Inflammatory macrophage treated with lipopolysaccharide for 4 hours (primary cell): ENCODE data around the gene GPR158.
"Not testable (repeated sequence)": the region's sequence is repeated elsewhere in the genome, so short reads cannot be mapped to it uniquely, and the experiment has no call there.

Experiments used
- DNase-seq: peaks from one replicate; pipeline ENCODE4 v3.0.0-alpha.2; 2020

Gene GPR158

GRCh38 chr10:25174461-25175230 is at the start of gene GPR158:
Gene GPR158 (plus strand): TSS chr10:25175001. CDS start chr10:25175421, 420 bp downstream.
- DNase-seq, result peak; percentile 32

DNA sequence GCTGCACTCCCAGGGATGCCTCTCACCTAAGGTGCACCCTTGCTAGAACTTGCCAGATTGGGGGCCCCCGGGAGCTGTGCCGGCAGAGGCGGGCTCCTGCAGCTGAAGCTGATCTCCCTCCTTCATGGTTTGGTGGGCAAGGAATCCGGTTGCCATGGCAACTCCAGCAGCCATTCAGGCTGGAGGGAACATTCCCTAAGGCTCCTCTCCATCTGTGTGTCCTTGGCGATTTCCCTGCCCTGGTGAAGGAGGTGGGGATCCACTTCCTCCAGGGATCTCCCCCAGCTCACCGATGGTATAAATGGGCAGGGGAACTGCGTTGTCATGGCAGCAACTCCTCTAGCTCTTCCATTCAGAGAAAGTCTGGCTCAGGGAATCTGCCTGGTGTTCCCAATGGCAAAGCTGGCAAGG is 49.6 kb upstream of the GPR158 start:
- no peak for DNase-seq

DNA sequence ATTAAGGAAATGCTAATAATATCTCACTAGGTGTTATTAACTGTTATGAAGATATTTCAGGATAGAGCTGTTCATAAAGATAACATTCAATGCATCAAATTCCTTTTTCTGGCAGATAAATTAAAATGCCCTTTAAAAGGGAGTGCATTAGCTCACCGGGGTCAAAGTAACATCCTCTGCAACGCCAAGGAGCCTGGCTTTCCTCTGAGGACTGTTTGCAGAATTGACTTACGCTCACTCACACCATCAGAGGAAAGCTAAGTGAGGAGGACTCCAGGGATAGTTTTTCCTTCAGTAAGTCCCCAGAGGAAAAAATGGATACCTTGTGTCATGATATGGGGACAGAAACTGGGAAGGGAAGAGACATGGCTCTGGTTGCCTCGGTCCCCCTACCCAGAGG is 45.2 kb upstream of the GPR158 start:
- DNase-seq, result no peak

GRCh38 chr10:25130906-25131305 is 43.9 kb upstream of the GPR158 start:
- no peak for DNase-seq

DNA sequence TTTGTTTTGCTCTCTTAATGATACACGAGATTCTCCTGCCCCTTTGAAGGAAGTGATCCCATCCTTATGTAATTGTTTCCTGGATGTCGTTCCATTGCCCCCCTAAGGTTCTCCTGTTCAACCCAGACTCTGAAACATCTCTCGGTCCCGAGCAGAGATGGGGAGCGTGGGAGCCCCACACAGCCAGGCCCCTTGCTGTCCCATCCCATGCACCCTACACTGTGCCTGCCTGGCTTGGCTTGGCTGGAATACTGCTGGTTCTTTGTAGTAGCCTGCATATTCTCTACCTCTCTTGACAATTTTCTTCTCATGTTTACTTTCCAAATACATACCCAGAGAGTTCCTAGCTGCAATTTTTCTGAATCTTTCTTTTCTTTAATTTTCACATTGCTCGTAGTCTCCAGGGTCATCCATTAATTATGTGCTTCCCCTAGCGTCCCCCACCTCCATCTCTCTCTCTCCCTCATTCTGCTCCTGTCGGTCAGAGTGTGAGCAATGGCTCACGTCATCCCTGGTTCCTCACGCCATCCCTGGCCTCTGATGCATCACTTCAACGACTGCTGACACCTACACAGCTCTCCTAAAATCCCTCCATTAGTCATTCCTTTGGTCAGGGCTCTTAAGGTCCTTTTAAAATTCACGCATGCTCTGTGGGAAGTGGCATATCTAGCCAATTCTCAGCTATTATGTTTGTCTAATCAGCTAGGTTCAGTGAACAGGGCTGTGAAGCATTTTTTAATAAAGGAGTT is 32.5 kb upstream of the GPR158 start:
- DNase-seq, result no peak

DNA sequence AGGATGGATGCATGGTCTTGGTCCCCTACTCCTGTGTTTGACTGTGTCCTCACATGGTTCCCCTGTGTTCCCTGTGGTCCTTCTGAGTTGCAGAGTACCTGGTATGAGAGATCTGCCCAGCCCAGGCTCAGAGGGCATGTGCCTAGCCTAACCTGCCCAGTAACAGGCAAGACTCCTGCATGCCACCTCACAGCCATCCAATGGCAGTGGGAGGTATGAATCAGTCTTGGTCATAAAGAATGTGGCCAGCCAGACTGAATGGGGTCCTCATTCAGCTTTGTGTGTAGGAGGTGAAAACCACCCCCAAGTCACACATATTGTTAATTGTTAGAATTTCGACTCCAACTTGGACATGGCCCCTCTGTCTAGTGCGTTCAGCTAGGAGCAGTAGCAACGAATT is 17.2 kb upstream of the GPR158 start:
- no peak for DNase-seq

DNA sequence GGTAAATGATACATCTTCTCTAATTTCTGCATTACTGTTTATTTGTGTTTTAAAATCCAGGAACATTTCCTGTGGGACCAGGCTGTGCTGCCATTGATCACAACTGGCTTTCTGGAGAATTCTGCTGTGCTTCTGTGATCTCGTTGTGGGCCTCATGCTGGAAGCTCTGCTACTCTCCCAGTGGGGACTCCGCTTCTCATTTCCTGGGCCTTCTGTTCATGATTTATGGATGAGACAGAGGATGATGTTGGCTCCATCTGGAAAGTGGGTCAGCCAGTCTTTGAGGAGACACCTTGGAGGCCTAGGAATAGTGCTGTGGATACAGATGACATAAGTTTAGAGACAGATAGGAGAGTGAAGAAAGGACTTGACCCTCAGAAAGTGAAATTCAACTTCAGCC is 15.2 kb upstream of the GPR158 start:
- no peak for DNase-seq

DNA sequence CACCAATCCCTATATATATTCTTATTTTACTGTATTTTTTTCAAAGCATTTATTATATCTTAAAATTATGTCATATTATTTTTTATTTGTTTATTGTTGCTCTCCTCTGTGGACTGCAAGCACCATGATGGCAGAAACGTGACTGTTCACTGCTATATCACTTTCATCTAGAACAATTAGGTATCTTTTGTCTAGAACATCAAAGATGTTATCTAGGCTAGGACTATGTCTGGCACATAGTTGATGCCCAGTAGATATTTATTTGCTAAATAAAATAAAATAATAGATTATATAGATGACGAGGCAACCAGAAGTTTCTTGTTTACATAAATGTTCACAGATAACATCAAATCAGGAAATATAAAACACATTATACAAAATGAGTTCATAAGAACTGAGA is 12.4 kb upstream of the GPR158 start:
- DNase-seq, result no peak

DNA sequence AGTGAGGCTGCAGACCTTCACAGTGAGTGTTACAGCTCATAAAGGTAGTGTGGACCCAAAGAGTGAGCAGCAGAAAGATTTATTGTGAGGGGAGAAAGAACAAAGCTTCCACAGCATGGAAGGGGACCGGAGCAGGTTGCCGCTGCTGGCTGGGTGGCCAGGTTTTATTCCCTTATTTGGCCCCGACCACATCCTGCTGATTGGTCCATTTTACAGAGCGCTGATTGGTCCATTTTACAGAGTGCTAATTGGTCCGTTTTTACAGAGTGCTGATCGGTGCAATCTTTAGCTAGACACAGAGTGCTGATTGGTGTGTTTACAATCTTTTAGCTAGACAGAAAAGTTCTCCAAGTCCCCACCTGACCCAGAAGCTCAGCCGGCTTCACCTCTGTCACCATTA is 11.3 kb upstream of the GPR158 start:
- DNase-seq, result not testable (repeated sequence)

GRCh38 chr10:25169740-25170139 is 5.1 kb upstream of the GPR158 start:
- no peak for DNase-seq

- no peak for DNase-seq
These were observed 4.2 kb upstream of the GPR158 start for GRCh38 chr10:25170627-25171026.

GRCh38 chr10:25175527-25176420 is 973 bp downstream of the GPR158 start:
- no peak for DNase-seq

DNA sequence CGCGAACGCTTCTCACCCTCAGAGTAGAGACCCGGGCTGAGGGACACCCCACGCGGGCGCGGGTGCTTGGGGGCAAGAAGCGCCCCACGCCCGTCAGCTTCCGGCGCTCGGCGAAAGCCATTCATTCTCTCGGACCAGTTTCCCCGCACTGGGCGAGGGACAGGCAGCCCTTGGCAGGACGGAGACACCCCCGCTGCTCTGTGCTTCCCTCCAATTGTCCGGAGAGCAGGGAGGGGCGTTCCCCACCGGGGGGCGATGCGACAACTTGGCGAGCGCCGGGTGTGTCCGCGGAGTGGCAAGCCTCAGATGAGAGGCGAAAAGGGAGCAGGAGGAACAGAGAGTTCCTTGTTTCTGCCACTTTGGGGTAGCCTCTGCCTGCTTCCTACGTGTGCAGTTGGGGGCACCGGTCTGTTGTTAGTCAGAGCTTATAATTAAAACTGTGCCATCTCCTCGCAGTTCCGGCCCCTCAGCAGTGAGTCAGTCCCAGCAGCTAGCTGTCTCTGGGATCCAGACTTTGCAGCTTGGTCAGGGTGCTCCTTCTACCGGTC is 1.7 kb downstream of the GPR158 start:
- no peak for DNase-seq

GRCh38 chr10:25177093-25177753 is 2.4 kb downstream of the GPR158 start:
- DNase-seq, result no peak

DNA sequence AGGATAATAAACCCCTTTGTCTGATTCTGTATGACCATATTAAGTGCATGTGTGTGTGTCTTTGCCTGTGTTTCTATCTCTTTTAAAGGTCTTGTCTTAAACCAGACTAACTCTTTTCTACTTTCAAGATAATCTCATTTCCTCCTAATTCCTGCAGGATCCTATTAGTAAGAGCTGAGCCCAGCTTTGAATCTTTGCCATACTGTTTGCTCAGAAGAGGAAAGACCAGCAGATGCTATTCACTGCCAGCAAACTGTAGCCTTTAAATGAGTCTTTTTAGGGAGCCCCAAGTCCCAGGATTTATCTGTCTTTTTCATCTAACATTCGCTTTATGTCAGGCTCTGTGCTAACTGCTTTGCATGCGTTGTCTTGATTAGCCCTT is 2.9 kb downstream of the GPR158 start:
- no peak for DNase-seq

DNA sequence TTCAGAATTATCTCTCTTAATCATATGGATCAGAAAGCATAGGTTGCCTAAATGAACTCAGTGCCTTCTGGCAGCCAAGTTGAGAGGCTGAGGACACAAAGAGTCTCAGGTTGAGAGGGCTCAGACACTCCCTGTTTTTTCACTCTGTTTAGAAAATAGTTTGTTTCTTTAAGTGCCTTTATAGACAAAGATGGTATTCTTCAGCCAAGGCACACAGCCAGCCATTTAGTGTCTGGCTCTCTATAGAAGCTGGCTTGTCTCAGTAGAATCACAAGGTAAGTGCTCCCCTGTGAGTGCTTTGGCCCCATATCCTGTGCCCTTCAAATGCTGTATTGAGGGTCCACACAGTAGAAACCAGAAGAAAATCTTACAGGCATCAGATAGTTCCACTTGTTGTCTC is 3.6 kb downstream of the GPR158 start:
- no peak for DNase-seq

DNA sequence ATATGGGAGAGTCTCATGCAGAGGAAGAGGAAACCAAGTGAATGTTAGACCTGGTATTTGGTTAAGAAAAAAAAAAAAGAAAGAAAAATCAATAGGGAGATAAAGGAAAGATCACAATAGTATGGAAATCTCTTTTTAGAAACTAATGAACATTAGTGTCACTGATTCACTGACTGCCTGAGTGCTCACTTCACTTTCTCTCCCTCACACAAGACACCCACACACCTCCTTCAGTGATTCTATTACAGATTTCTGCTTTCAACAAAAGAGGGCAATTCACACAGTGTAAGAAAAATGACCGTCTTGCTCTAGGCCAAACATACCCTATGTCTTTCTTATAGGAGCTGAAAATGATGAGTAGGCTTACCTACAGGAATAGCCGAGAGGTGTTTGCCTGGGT is 6.0 kb downstream of the GPR158 start:
- DNase-seq, result no peak

DNA sequence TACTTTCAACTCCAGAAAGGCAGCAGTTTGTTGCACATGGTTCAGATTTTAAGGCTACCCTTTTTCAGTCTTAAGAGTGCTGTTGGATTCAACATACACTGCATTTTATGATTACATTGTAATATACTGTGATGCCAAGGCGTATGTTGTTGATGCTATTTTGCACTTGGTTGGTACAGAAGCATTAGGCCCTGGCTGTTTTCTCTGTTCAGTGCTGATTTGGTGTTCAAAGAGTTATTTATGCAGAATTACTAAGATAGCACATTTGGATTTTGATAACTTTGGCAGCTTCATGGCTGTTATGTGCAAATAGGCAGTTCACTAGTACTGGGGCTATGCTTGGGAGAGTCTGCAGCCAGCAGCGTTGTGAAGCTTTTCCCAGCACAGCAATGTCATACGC is 7.8 kb downstream of the GPR158 start:
- DNase-seq, result no peak

- DNase-seq, result no peak
These were observed 16.5 kb downstream of the GPR158 start for GRCh38 chr10:25191162-25191895.

DNA sequence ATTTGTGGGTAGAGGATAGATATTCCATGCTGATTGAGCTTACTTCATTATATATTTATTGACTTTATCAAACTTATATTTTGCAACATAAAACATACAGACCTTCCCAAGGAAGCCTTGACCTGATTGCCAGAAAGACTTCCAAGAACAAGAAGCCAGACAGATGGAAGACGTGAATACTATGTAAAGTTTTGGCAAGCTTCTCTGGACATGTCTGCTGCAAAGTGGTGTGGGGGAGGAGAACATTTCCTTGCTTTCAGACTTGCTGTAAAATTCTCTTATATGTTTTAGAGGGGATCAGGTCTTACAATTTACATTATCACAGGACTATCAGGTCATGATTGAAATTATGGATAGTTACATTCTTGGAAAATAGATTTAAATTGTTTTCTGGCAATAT is 23.4 kb downstream of the GPR158 start:
- no peak for DNase-seq

GRCh38 chr10:25206693-25207414 is 32.1 kb downstream of the GPR158 start:
- no peak for DNase-seq
